Measurements from ENCODE around the gene MORN5.

The MORN5 gene

GRCh38 chr9:122125158-122125508 is 34.6 kb upstream of the MORN5 start:
- DNase-seq (ENCODE audit: low read depth) = peak; percentile 45

- no peak for DNase-seq (ENCODE audit: low read depth)
These were observed 34.0 kb upstream of the MORN5 start for GRCh38 chr9:122125509-122126330.

DNA sequence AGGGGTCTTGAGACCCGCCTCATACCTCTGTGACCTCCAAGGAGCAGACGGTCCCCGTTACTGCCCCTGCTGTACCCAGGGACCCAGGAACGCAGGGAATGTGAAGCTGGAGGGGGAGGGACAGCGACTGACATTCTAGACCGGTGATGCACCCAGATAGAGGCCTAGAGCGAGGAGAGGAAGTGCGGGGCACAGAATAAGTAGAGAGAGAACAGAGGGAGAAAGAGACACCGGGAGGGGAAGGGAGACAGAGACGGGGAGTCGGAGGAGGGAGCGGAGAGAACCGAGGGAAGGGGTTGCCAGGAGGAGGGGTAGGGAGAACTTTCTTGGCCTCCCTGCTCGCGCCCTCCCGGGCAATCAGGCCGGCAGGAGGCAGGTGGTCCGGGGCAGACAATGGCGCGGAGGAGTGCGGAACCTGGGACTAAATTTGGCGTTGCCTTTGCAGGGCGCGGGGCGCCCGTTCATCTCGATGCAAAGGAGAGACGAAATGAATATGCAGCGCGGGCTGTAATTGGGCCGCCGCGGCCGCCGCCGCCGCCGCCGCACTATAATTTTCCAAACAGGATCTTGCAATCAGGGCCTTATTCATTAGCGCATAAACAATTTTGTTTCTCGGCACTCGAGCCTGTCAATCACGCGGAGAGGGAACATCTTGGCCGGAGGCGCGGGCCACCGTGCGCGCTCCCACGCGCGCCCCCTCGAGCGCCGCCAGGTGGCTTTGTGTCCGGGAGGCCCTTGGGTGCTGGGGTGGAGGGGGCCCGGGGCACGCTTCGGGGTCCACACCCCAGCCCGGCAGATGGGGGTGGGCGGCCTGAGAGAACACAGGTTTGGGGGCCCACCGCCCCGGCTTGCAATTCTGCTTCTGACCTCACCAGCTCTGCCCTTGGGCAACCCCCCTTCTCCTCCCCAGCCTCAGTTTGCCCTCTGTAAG is 33.1 kb upstream of the MORN5 start:
- no peak for DNase-seq (ENCODE audit: low read depth)

- DNase-seq (ENCODE audit: low read depth) = no peak
These were observed 32.3 kb upstream of the MORN5 start for GRCh38 chr9:122127396-122127798.

- DNase-seq (ENCODE audit: low read depth) = no peak
These were observed 31.4 kb upstream of the MORN5 start for GRCh38 chr9:122128007-122128968.

GRCh38 chr9:122128969-122129343 is 30.8 kb upstream of the MORN5 start:
- DNase-seq (ENCODE audit: low read depth) = no peak

GRCh38 chr9:122129969-122130368 is 29.7 kb upstream of the MORN5 start:
- DNase-seq (ENCODE audit: low read depth) = no peak

DNA sequence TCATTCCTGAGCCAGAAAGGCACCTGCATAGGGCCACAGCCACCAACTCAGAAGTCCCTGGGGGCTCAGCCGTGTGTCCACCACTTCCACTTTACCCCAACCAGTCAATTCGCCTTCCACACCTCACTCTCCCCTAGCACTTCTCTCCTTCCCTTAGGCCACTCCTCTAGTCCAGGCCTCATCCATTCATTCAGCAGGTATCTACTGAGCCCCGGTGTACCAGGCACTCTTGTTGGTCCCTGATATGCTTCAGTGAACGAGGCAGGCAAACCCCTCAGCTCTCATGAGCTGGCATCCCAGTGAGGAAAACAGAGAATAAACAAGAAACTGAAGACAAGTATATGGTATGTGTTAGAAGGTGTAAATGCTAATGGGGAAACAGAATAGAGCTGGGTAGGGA is 28.9 kb upstream of the MORN5 start:
- no peak for DNase-seq (ENCODE audit: low read depth)

DNA sequence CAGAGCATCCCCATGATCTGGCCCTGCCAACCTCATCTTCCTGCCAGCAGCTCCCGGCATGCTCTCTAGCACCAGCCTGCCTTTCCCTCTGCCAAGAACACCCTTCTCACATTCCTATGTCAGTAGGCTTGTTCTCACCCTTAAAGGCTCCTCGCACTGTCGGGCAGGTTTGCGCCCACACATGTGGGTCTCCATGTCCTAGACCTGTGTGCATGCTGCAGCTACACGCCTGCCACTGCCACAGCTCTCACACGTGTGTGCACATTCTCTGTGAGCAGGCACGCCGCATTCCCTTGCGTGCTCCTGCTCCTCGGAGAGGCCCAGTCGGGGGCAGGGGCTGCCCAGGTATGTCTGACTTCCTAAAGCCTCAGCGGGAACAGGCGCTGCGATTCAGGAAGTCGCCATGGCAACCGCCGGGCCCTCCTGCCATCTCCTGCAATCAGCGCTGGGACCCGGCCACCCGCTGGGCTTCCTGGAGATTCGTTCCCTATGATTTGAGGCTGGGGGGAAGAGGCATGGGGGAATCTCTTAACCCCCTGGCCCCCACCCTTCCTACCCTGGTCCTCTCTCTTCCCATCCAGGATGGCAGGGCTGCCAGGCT is 28.2 kb upstream of the MORN5 start:
- no peak for DNase-seq (ENCODE audit: low read depth)

- no peak for DNase-seq (ENCODE audit: low read depth)
These were observed 27.2 kb upstream of the MORN5 start for GRCh38 chr9:122132539-122132938.

DNA sequence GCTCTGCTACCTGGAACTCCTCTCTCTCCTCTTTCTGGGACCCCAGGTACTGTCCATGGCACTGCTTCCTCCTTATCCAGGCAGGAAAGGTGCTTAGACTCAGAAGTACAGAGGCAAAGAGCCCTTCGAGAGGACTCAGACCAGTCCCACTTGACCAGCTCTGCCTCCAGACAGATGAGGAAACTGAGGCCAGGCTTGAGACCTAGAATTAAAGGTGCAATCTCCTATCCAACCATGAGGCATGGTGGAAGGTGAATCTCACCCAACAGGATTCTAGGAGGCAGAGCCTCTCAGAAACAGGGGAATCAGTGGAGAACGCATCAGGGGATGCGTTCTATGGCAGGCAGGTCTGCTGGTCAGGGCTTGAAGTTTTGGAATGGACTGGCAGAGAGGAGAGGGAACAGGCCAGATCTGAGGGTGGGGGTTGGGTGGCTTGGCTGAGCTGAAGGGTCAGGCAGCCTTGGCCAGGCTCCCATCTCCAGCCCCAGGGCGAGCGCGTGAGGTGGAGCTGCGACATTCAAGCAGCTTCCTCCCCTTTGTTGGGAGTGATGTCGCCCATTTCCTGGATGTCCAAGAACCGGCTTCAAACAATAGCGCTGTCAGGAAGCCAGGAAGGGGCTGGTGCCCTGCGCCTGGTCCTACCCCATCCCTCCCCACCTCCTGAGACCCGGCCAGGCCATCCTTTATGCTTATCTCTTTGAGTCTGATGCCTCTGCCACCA is 26.3 kb upstream of the MORN5 start:
- DNase-seq (ENCODE audit: low read depth) = no peak

- no peak for DNase-seq (ENCODE audit: low read depth)
These were observed 25.6 kb upstream of the MORN5 start for GRCh38 chr9:122133984-122134535.

GRCh38 chr9:122134822-122135528 is 24.7 kb upstream of the MORN5 start:
- DNase-seq (ENCODE audit: low read depth) = no peak

DNA sequence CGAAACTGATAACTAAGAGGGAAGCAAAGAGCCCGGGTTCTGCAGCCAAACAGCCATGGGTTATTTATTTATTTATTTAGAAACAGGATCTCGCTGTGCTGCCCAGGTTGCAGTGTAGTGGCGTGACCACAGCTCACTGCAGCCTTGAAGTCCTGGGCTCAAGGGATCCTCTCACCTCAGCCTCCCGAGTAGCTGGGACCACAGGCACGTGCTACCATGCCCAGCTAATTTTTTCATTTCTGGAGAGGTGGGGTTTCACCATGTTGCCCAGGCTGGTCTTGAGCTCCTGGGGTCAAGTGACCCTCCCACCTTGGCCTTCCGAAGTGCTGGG is 24.2 kb upstream of the MORN5 start:
- DNase-seq (ENCODE audit: low read depth) = no peak

- DNase-seq (ENCODE audit: low read depth) = no peak
These were observed 21.0 kb upstream of the MORN5 start for GRCh38 chr9:122138560-122139268.

GRCh38 chr9:122140368-122141193 is 19.1 kb upstream of the MORN5 start:
- DNase-seq (ENCODE audit: low read depth) = no peak

- DNase-seq (ENCODE audit: low read depth) = no peak
These were observed 18.0 kb upstream of the MORN5 start for GRCh38 chr9:122141671-122142070.

- no peak for DNase-seq (ENCODE audit: low read depth)
These were observed 16.4 kb upstream of the MORN5 start for GRCh38 chr9:122143296-122143695.
